Omental fat pad (tissue), 4 donors: ENCODE results near the gene TSG101. TPM values are rescaled to one million over a fixed set of nuclear protein-coding genes. Genes with fewer than 3 reads are reported as not detected.

ENCODE experiments used
- ATAC-seq: fragments of 150-250 bp; one replicate; pipeline ENCODE4 v1.9.1; 2016; ENCODE audit warnings: mild to moderate bottlenecking, moderate library complexity; ENCODE audit not compliant: low FRiP score
- DNase-seq: peaks from one replicate; pipeline ENCODE4 v3.0.0-alpha.2; 2019; ENCODE audit warnings: low spot score
- total RNA-seq, 4 donors: library from RNA; depleted of rRNA; stranded (reverse); fragments of >200 nt; gene quantifications; one replicate each; pipeline ENCODE4 v1.1.0, GENCODE V29; 2016
- TF ChIP-seq, protein P1 (sequence below), 3 donors: fragments of 450-650 bp; IDR thresholded peaks; one replicate each; pipeline ENCODE4 v1.5.1; 2016 to 2017; ENCODE audit warnings: antibody characterized with exemption in 3 of 3, mild to moderate bottlenecking in 3 of 3, moderate library complexity in 2 of 3

Gene TSG101
- total RNA-seq, 4 donors from 2014 or later: 56.6 to 112 (median 96.7) TPM

- DNase-seq (no peak), ATAC-seq (no peak)
- TF ChIP-seq, protein P1, sequence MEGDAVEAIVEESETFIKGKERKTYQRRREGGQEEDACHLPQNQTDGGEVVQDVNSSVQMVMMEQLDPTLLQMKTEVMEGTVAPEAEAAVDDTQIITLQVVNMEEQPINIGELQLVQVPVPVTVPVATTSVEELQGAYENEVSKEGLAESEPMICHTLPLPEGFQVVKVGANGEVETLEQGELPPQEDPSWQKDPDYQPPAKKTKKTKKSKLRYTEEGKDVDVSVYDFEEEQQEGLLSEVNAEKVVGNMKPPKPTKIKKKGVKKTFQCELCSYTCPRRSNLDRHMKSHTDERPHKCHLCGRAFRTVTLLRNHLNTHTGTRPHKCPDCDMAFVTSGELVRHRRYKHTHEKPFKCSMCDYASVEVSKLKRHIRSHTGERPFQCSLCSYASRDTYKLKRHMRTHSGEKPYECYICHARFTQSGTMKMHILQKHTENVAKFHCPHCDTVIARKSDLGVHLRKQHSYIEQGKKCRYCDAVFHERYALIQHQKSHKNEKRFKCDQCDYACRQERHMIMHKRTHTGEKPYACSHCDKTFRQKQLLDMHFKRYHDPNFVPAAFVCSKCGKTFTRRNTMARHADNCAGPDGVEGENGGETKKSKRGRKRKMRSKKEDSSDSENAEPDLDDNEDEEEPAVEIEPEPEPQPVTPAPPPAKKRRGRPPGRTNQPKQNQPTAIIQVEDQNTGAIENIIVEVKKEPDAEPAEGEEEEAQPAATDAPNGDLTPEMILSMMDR (IDR thresholded peaks at IDR 0.05): no peak
These were observed 3.7 kb downstream of the TSG101 start for GRCh38 chr11:18523084-18523483.

DNA sequence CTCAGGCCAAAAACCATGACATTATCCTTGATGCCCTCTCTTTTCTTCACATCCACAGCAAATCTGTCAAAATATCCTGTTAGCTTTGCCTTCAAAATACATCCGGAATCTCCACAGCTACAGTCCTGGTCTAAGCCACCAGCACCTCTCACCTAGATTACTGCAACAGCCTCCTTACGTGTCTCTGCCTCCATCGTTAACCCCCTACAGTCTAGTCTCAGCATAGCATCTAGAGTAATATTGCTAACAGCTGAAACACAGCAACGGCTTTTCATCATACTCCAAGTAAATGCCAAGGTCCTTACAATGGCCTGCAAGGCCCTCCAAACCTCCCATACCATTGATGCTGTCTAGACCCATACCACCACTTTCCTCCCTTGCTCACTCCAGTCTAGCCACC, 4.4 kb downstream of the TSG101 start:
- no peak for DNase-seq
- TF ChIP-seq, protein P1 (IDR thresholded peaks at IDR 0.05): no peak
- ATAC-seq: no peak

- ATAC-seq (no peak), DNase-seq (no peak)
- TF ChIP-seq, protein P1 (IDR thresholded peaks at IDR 0.05): no peak
These were observed 5.6 kb downstream of the TSG101 start for GRCh38 chr11:18521122-18521521.

- ATAC-seq: no peak
- DNase-seq: no peak
- TF ChIP-seq, protein P1 (IDR thresholded peaks at IDR 0.05): no peak
These were observed 24.4 kb downstream of the TSG101 start for GRCh38 chr11:18502352-18502751.

DNA sequence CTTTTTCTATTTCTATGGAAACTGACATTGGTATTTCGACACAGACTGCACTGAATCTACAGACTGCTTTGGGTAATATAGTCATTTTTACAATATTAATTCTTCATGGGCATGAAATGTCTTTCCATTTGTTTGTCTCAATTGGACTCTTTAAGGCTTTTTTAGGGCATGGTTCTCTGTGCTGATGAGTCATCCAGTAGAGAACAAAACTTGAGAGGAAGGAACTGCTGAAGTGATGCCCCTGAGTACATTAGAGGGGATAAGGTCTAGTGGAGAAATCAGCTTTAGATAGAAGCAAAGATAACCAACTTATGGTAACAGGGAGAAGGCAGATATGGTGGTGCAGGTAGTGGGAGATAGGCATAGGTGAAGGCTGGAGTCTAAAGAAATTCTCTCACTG, 25.1 kb downstream of the TSG101 start:
- TF ChIP-seq, protein P1 (IDR thresholded peaks at IDR 0.05): no peak
- ATAC-seq: no peak
- no peak for DNase-seq

GRCh38 chr11:18498039-18498438, 28.7 kb downstream of the TSG101 start:
- TF ChIP-seq, protein P1 (IDR thresholded peaks at IDR 0.05): no peak
- no peak for ATAC-seq

DNA sequence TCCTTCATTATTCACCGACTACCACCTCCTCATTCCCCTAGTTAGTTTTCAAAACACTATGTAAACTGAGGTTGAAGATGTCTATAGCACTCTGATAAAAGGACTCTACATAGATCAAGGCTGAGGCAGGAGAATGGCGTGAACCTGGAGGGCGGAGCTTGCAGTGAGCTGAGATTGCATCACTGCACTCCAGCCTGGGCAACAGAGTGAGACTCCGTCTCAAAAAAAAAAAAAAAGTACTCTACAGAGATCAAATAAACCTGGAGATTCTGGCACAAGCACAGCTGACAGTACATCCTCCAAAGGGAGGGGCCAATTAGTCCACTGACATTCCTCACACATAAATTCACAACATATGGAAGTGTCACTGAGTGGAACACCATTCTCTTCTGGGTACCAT, 31.0 kb downstream of the TSG101 start:
- DNase-seq (no peak), ATAC-seq (no peak)
- TF ChIP-seq, protein P1 (IDR thresholded peaks at IDR 0.05): no peak

More at GRCh38 chr11:18498039-18498438, 28.7 kb downstream of the TSG101 start:
- DNase-seq: no peak
